Glutamatergic neuron (in vitro differentiated cells): ENCODE measurements around the gene PRMT1. TPM values are rescaled to one million over a fixed set of nuclear protein-coding genes. Genes with fewer than 3 reads are reported as not detected.

Experiments
- DNase-seq: peaks from one replicate; pipeline ENCODE4 v3.0.0; 2022
- H3K27ac Mint-ChIP-seq: one replicate; pipeline ENCODE4 v1.8.0; 2020; ENCODE audit warnings: mild to moderate bottlenecking, mixed read lengths, inconsistent platforms; ENCODE audit not compliant: unreplicated experiment
- H3K27me3 Mint-ChIP-seq: one replicate; pipeline ENCODE4 v1.8.0; 2020; ENCODE audit warnings: mild to moderate bottlenecking, moderate library complexity, mixed read lengths, inconsistent platforms; ENCODE audit not compliant: unreplicated experiment
- H3K36me3 Mint-ChIP-seq: one replicate; pipeline ENCODE4 v1.8.0; 2020; ENCODE audit warnings: mild to moderate bottlenecking, mixed read lengths, inconsistent platforms; ENCODE audit not compliant: unreplicated experiment
- H3K4me1 Mint-ChIP-seq: one replicate; pipeline ENCODE4 v1.8.0; 2020; ENCODE audit warnings: mild to moderate bottlenecking, low read depth, mixed read lengths, inconsistent platforms; ENCODE audit not compliant: unreplicated experiment
- H3K4me3 Mint-ChIP-seq: one replicate; pipeline ENCODE4 v1.8.0; 2020; ENCODE audit warnings: mild to moderate bottlenecking, mixed read lengths, inconsistent platforms; ENCODE audit not compliant: unreplicated experiment
- H3K9me3 Mint-ChIP-seq: one replicate; pipeline ENCODE4 v1.8.0; 2020; ENCODE audit warnings: mild to moderate bottlenecking, moderate library complexity, mixed read lengths, inconsistent platforms; ENCODE audit not compliant: unreplicated experiment
- total RNA-seq: library from RNA; stranded (reverse); fragmentation: NEBNext Ultra II Directional; extraction: Animal tissue kit (Norgen Biotek cat#: 25700); gene quantifications from one replicate; pipeline ENCODE4 v1.2.1, GENCODE V29; 2021; ENCODE audit not compliant: unreplicated experiment
- TF ChIP-seq, protein P1 (sequence below): fragments of 200-600 bp; sonication (generic); IDR thresholded peaks from one replicate; pipeline ENCODE4 v1.5.0; 2021; ENCODE audit not compliant: partially characterized antibody, unreplicated experiment

PRMT1 gene
- total RNA-seq, 1 donor from 2014 or later, result 177 TPM

DNA sequence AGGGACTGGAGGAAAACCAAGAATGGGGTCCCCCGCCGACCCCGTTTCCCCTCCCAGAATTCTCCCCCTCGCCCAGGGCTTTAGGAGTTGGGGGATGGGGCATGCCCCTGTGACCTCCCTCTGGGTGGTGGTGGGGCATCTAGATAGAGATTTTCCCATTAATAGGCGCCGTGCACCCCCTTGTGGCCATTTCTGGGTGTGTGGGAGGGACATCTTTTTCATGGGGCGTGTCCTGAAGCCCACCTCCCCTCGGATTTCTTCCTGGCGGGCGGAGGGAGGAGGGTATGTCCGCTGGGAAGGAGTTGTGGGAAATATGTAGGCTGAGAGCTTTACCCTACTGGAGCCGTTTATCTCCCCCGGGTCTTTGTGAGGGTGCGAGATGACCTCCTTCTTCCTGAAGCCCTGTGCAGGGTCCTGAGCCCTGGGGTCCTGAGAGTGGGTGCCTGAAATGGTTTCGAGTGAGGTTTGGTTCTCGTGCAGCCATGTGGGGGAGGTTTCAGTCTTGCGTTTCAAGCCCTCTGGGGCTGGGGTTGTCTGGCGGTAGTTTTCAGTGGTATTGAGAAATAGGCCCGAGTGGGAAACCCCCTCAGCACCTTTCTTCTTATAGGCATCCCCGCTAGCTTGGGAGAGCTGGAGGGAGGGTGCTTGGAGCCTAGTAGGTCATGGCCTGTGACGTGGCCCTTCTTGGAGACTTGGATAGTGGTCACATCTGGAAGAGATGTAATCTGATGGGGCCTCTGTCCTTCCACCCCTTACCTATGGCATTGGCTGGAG, 1.0 kb downstream of the PRMT1 start:
- DNase-seq, result peak; percentile 95
- Mint-ChIP-seq H3K27ac (peak overlapping the region; percentile 73), H3K4me1 (peaks cover 12% of the 10 kb centered on the region), H3K36me3 (no peaks in the 10 kb centered on the region), H3K9me3 (peaks cover 7% of the 10 kb centered on the region), H3K4me3 (peak overlapping the region; percentile 87), H3K27me3 (peaks cover 6% of the 10 kb centered on the region)
- TF ChIP-seq, protein P1, sequence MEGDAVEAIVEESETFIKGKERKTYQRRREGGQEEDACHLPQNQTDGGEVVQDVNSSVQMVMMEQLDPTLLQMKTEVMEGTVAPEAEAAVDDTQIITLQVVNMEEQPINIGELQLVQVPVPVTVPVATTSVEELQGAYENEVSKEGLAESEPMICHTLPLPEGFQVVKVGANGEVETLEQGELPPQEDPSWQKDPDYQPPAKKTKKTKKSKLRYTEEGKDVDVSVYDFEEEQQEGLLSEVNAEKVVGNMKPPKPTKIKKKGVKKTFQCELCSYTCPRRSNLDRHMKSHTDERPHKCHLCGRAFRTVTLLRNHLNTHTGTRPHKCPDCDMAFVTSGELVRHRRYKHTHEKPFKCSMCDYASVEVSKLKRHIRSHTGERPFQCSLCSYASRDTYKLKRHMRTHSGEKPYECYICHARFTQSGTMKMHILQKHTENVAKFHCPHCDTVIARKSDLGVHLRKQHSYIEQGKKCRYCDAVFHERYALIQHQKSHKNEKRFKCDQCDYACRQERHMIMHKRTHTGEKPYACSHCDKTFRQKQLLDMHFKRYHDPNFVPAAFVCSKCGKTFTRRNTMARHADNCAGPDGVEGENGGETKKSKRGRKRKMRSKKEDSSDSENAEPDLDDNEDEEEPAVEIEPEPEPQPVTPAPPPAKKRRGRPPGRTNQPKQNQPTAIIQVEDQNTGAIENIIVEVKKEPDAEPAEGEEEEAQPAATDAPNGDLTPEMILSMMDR, result peak; percentile 85

DNA sequence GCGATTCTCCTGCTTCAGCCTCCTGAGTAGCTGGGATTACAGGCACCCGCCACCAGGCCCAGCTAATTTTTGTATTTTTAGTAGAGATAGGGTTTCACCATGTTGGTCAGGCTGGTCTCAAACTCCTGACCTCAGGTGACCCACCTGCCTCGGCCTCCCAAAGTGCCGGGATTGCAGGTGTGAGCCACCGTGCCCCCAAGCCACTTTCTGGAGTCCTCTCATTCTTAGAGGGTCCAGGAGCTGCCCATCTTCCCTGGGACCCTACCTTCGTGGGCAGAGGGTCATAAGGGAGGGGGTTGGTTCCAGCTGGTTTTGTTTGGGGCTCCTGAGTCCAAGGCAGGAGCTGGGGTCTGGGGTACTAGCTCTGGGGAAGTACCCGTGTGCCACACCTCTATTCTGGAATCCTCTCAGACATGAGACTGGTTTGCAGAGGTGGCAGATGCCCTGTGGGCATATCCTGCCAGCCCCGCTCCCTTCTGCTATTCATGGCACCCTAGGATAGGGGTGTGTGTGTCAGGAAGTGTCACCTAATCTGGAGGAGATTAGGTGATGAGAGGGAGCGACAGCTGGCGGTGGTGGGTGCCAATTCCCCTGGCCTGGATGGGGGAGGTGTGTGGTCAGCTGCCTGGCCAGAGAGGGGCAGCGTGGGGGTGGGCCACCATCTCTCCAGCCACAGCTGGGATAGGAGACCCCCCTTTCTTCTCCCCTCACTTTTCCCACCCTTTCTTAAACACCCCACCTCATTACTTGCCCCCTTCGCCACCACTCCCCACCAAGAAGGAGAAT, 2.1 kb downstream of the PRMT1 start:
- Mint-ChIP-seq H3K27me3 (peaks cover 6% of the 10 kb centered on the region), H3K9me3 (peaks cover 4% of the 10 kb centered on the region), H3K27ac (no peak overlapping the region), H3K36me3 (no peaks in the 10 kb centered on the region), H3K4me1 (peaks cover 12% of the 10 kb centered on the region), H3K4me3 (peak overlapping the region; percentile 71)
- TF ChIP-seq, protein P1, result no peak
- DNase-seq, result no peak

DNA sequence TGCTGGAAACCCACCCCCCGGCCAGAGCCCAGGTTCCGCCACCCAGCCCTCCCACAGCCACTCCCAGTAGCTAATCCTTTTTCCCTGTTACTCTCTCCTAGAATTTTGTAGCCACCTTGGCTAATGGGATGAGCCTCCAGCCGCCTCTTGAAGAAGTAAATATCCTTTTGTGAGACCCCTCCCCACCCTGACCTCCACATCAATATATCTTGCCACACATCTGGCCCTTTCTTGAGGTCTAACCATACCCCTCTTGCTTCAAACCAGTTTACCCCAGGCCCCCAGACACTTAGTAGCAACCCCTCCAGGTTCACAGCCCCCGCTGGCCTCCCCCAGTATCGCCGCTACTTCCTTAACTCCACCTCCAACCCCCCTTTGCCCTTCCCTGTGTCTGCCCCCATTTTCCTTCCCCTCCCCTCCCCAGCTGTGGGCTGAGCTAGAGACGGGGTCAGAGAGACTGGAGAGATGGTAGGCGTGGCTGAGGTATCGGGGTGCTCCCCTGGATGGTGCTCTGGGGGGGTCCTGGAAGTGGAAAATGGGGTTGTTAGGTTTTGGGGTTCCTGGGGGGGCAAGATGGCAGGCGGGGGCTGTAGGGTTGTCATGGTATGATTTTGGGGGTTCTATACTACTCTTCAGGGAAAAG, 2.8 kb downstream of the PRMT1 start:
- TF ChIP-seq, protein P1, result no peak
- Mint-ChIP-seq H3K27ac (peak overlapping the region; percentile 76), H3K27me3 (peaks cover 6% of the 10 kb centered on the region), H3K9me3 (peaks cover 4% of the 10 kb centered on the region), H3K4me3 (peak overlapping the region; percentile 71), H3K36me3 (no peaks in the 10 kb centered on the region), H3K4me1 (peaks cover 12% of the 10 kb centered on the region)
- DNase-seq, result no peak

DNA sequence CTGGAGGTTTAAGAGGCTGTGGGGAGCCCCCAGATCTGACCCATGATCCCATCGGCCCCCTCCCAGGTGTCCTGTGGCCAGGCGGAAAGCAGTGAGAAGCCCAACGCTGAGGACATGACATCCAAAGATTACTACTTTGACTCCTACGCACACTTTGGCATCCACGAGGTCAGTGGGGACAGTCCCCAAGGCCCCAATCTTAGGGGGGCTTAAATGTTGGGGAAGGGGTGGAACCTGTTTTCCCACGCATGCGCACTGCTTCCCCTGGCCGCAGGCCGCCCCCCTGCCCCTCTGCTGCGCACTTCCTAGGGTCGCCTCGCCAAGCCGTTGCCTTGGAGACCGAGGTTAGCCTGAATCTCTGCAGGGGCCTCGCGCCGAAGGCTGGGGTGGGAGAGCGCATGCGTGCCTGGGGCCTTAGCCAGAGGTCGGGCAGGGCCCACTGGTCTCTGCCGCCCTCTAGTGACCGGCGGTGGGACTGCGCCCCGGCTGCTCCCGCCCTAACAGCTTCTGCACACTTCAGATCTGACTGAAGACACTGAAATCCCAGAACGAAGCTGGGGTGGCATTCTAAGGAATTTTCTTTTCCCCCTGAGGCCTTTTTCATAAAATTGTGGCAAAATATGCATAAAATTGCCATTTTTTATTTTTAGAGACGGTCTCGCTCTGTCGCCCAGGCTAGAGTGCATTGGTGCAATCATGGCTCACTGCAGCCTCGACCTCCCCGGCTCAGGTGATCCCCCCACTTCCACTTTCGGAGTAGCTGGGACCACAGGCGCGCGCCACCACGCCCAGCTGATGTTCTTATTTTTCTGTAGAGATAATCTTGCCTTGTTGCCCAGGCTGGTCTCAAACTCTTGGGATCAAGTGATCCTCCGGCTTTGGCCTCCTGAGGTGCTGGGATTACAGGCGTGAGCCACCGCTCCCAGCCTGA, 3.6 kb downstream of the PRMT1 start:
- H3K4me3 Mint-ChIP-seq, result peak overlapping the region; percentile 63
- H3K4me1 Mint-ChIP-seq, result peaks cover 12% of the 10 kb centered on the region
- TF ChIP-seq, protein P1, result peak; percentile 99
- DNase-seq, result peak; percentile 100
- H3K36me3 Mint-ChIP-seq, result no peaks in the 10 kb centered on the region
- peaks cover 6% of the 10 kb centered on the region for H3K9me3 Mint-ChIP-seq
- H3K27me3 Mint-ChIP-seq, result peaks cover 7% of the 10 kb centered on the region
- peak overlapping the region; percentile 76 for H3K27ac Mint-ChIP-seq
